ENCODE data around the gene FBXO3.
A peak's percentile ranks its signal among the peaks of the same experiment; 100 is the strongest.

Gene FBXO3

DNA sequence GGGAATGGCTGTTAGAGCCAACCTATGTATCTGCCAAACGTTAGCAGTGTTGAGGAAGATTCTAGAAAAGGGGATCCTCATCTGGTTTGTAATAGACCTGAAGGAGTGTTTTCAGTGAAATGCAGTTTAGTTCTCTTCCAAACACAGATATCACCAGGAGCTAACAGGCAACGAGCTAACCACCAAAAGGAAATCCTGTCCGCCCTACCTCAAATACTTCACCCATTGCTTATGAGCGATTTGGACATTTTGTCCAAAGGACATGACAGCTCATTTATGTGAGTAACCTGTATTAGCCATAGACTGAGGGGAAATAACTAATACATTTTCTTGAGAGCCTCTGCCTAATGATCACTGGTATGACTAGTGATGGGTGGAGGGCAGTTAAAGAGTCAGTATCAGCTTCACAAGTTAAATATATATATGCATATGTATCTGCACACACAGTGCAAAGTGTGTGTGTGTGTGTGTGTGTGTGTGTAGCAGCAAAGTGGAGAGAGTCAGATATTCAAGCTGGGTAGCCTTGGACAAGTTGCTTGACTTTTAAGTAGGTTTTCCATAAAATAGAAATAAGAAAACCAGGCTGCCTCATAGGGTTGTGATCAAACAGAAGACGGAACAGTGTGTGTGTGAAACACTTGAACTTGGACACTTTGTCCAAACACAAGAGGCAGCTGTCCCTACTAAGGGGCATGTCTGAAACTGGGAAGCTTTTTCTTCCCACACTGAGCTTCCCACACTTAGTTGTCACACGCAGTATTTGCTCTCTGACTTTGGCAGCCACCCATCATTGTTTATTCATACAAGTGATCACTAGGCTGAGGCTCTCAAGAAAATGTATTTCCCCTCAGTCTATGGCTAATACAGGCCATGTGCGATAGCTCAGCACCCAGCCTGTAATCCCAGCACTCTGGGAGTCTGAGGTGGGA, 72.8 kb downstream of the FBXO3 start:
- no peak for DNase-seq (ENCODE audit: low read depth)

GRCh38 chr11:33700502-33701271, 73.6 kb downstream of the FBXO3 start, which contains the start of gene C11orf91:
C11orf91 (minus strand) TSS chr11:33700826; CDS start chr11:33700740, 86 bp downstream.
- DNase-seq (ENCODE audit: low read depth) = no peak

- DNase-seq (ENCODE audit: low read depth) = no peak
Measured at GRCh38 chr11:33700063-33700501, 74.2 kb downstream of the FBXO3 start.

- no peak for DNase-seq (ENCODE audit: low read depth)
Measured at GRCh38 chr11:33699515-33700062, 74.7 kb downstream of the FBXO3 start.

GRCh38 chr11:33698921-33699320, 75.4 kb downstream of the FBXO3 start:
- DNase-seq (ENCODE audit: low read depth) = no peak

DNA sequence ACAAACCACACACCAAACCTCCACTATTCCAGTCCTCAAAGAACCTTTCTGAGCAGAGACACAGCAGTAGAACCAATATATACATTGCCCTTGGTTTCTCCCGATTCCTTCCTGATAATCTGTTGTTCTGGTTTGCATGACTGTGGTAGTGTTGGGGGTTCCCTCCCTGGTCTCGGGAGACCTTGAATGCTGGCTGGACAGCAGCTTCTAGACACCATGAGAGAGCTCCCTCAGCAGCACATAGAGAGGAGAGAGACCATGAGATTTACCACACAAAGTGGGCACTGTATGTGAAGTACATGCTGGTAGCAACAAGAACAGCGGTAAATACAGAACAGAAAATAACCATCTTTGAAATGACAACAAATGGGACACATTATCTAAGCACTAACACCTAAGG, 76.3 kb downstream of the FBXO3 start:
- DNase-seq (ENCODE audit: low read depth) = no peak

- no peak for DNase-seq (ENCODE audit: low read depth)
Measured at GRCh38 chr11:33696931-33697638, 77.2 kb downstream of the FBXO3 start.

- DNase-seq (ENCODE audit: low read depth) = no peak
Measured at GRCh38 chr11:33696411-33696810, 77.9 kb downstream of the FBXO3 start.

GRCh38 chr11:33695051-33695566, 79.2 kb downstream of the FBXO3 start:
- DNase-seq (ENCODE audit: low read depth) = no peak

DNA sequence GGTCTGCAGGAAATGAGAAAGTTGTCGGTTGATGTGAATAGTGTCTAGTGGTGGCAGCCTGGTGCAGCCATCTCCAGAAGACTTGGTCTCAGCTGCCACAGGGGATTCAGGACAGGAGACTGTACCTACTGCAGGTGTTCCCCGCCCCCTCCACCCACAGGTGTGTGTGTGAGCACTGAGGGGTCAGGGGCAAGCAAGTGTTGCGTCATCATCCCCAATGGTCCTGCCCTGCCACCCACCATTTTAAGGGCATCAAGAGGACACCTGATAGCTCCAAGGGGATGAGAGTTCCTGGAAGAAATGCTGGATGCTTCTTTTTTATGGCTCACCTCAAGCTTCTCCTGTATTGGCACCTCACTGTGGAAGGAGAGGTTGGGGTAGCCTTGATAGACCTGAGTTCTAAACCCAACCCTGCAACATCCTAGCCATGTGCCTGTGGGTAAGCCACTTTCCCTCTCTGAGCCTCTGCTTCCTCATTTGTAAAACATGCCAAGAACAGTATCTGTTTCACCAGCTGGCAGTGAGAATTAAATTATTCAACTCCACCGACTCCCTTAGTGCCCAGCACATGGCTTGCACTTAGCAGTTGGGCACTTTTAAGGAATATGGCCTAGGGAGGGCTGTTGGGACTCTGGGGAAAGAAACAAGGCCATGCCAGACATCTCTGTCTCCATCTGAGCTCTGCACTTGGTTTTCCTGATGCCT, 79.8 kb downstream of the FBXO3 start:
- DNase-seq (ENCODE audit: low read depth) = no peak

- no peak for DNase-seq (ENCODE audit: low read depth)
Measured at GRCh38 chr11:33692541-33692940, 81.8 kb downstream of the FBXO3 start.

- DNase-seq (ENCODE audit: low read depth) = peak; percentile 85
Measured at GRCh38 chr11:33692013-33692504, 82.3 kb downstream of the FBXO3 start.

GRCh38 chr11:33691066-33691864, 83.1 kb downstream of the FBXO3 start:
- no peak for DNase-seq (ENCODE audit: low read depth)
